ENCODE results near the gene MYH7B.

The MYH7B gene

GRCh38 chr20:34990231-34990630 lies 34.6 kb downstream of the MYH7B start:
- no peak for DNase-seq (ENCODE audit: low read depth in 2 of 2, low spot score in 1 of 2)

- no peak for DNase-seq (ENCODE audit: low read depth in 2 of 2, low spot score in 1 of 2)
Observed at GRCh38 chr20:34990661-34991214, 35.1 kb downstream of the MYH7B start.

GRCh38 chr20:34992751-34993417 lies 37.2 kb downstream of the MYH7B start:
- no peak for DNase-seq (ENCODE audit: low read depth in 2 of 2, low spot score in 1 of 2)

- DNase-seq (ENCODE audit: low read depth in 2 of 2, low spot score in 1 of 2): no peak
Observed at GRCh38 chr20:34993941-34994508, 38.4 kb downstream of the MYH7B start.

GRCh38 chr20:34994509-34995131 lies 39.0 kb downstream of the MYH7B start:
- no peak for DNase-seq (ENCODE audit: low read depth in 2 of 2, low spot score in 1 of 2)

GRCh38 chr20:34995192-34995591 lies 39.5 kb downstream of the MYH7B start:
- no peak for DNase-seq (ENCODE audit: low read depth in 2 of 2, low spot score in 1 of 2)

- DNase-seq (ENCODE audit: low read depth in 2 of 2, low spot score in 1 of 2): no peak
Observed at GRCh38 chr20:34995696-34996095, 40.0 kb downstream of the MYH7B start.

- DNase-seq (ENCODE audit: low read depth in 2 of 2, low spot score in 1 of 2): no peak
Observed at GRCh38 chr20:34996243-34997028, 40.8 kb downstream of the MYH7B start.

GRCh38 chr20:34997131-34997561 lies 41.5 kb downstream of the MYH7B start:
- DNase-seq (ENCODE audit: low read depth in 2 of 2, low spot score in 1 of 2): no peak

GRCh38 chr20:34997774-34998173 lies 42.1 kb downstream of the MYH7B start:
- DNase-seq (ENCODE audit: low read depth in 2 of 2, low spot score in 1 of 2): no peak

GRCh38 chr20:34998331-34998950 lies 42.8 kb downstream of the MYH7B start:
- no peak for DNase-seq (ENCODE audit: low read depth in 2 of 2, low spot score in 1 of 2)

- DNase-seq (ENCODE audit: low read depth in 2 of 2, low spot score in 1 of 2): no peak
Observed at GRCh38 chr20:34999021-34999451, 43.4 kb downstream of the MYH7B start.

GRCh38 chr20:34999782-35000181 lies 44.1 kb downstream of the MYH7B start:
- no peak for DNase-seq (ENCODE audit: low read depth in 2 of 2, low spot score in 1 of 2)

- DNase-seq (ENCODE audit: low read depth in 2 of 2, low spot score in 1 of 2): no peak
Observed at GRCh38 chr20:35000311-35000921, 44.7 kb downstream of the MYH7B start.

GRCh38 chr20:35000922-35001595 lies 45.4 kb downstream of the MYH7B start:
- DNase-seq (ENCODE audit: low read depth in 2 of 2, low spot score in 1 of 2): no peak

- DNase-seq (ENCODE audit: low read depth in 2 of 2, low spot score in 1 of 2): no peak
Observed at GRCh38 chr20:35001596-35002362, 46.1 kb downstream of the MYH7B start.

GRCh38 chr20:35002426-35003210 lies 47.0 kb downstream of the MYH7B start:
- no peak for DNase-seq (ENCODE audit: low read depth in 2 of 2, low spot score in 1 of 2)

GRCh38 chr20:35003211-35004031 lies 47.8 kb downstream of the MYH7B start:
- DNase-seq (ENCODE audit: low read depth in 2 of 2, low spot score in 1 of 2): no peak

Data from stimulated activated CD8-positive, alpha-beta memory T cell treated with anti-CD3 and anti-CD28 coated beads, Interleukin-4, amount 100 ng/mL, for 4 hours (primary cell).